Ectodermal cell (in vitro differentiated cells): Measurements from ENCODE around the gene NID1.
"Not testable (repeated sequence)": the region's sequence is repeated elsewhere in the genome, so short reads cannot be mapped to it uniquely, and the experiment has no call there.

Experiments used
- H3K27ac ChIP-seq: 2 replicates; pipeline ENCODE4 v1.7.0; 2013; ENCODE audit warnings: mild to moderate bottlenecking, low read depth, low read length; ENCODE audit not compliant: insufficient read depth, poor library complexity, severe bottlenecking
- H3K27me3 ChIP-seq: 2 replicates; pipeline ENCODE4 v1.7.0; 2013; ENCODE audit warnings: mild to moderate bottlenecking, low read length; ENCODE audit not compliant: insufficient read depth, control insufficient read depth, poor library complexity, severe bottlenecking
- H3K36me3 ChIP-seq: one replicate; pipeline ENCODE4 v1.7.0; 2013; ENCODE audit warnings: low read length; ENCODE audit not compliant: control insufficient read depth, insufficient read depth
- H3K4me1 ChIP-seq: one replicate; pipeline ENCODE4 v1.7.0; 2013; ENCODE audit warnings: low read length; ENCODE audit not compliant: control insufficient read depth, insufficient read depth
- H3K4me3 ChIP-seq: 2 replicates; pipeline ENCODE4 v1.7.0; 2013; ENCODE audit warnings: low read depth, low read length, control low read depth; ENCODE audit not compliant: insufficient read depth
- H3K9me3 ChIP-seq: 2 replicates; pipeline ENCODE4 v1.7.0; 2013; ENCODE audit warnings: mild to moderate bottlenecking, low read length, moderate library complexity; ENCODE audit not compliant: control insufficient read depth
- WGBS, 2 experiments: methylation state at CpG; one replicate each; pipeline ENCODE4 v1.1.7; 2013; ENCODE audit warnings: missing lambda C conversion rate in 2 of 2; 5-methylcytosine and 5-hydroxymethylcytosine counted together

Gene NID1

GRCh38 chr1:235929216-235929615, 135.7 kb downstream of the NID1 start:
- WGBS, 2 experiments: 91 to 95% methylated on average over 4 of the region's 4 CpGs

GRCh38 chr1:235928197-235928596, 136.7 kb downstream of the NID1 start:
- Histone ChIP-seq H3K27me3 (peaks cover 4% of the 10 kb centered on the region), H3K4me3 (no peak overlapping the region), H3K4me1 (no peaks in the 10 kb centered on the region), H3K9me3 (no peaks in the 10 kb centered on the region), H3K36me3 (no peaks in the 10 kb centered on the region), H3K27ac (no peak overlapping the region)
- WGBS, 2 experiments: 89 to 98% methylated on average over 2 of the region's 2 CpGs

More at GRCh38 chr1:235929216-235929615, 135.7 kb downstream of the NID1 start:
- no peaks in the 10 kb centered on the region for H3K4me1 ChIP-seq
- no peaks in the 10 kb centered on the region for H3K36me3 ChIP-seq
- H3K4me3 ChIP-seq: no peak overlapping the region
- no peak overlapping the region for H3K27ac ChIP-seq
- no peaks in the 10 kb centered on the region for H3K9me3 ChIP-seq
- no peaks in the 10 kb centered on the region for H3K27me3 ChIP-seq

- not testable (repeated sequence) for H3K27ac ChIP-seq, H3K4me3 ChIP-seq, H3K36me3 ChIP-seq, H3K4me1 ChIP-seq, H3K9me3 ChIP-seq
- H3K27me3 ChIP-seq: peaks cover 10% of the 10 kb centered on the region
These were observed 137.3 kb downstream of the NID1 start for GRCh38 chr1:235927551-235927950.
